Neural cell (in vitro differentiated cells): ENCODE results near the gene HIVEP3. TPM values are rescaled to one million over a fixed set of nuclear protein-coding genes. Genes with fewer than 3 reads are reported as not detected.

Source experiments
- H2AFZ ChIP-seq: fragments of 200-600, 300-800 bp; sonication (generic), shearing (Covaris generic); 2 replicates; pipeline ENCODE4 v1.6.0; 2014; ENCODE audit warnings: low read depth, mild to moderate bottlenecking, antibody characterized with exemption, low read length, moderate library complexity
- H3F3A ChIP-seq: fragments of 200-600 bp; shearing (Covaris generic); 2 replicates; pipeline ENCODE4 v1.6.1; 2016; ENCODE audit warnings: mild to moderate bottlenecking, moderate library complexity, mixed read lengths, antibody characterized with exemption, low read length; ENCODE audit not compliant: insufficient read depth, poor library complexity, severe bottlenecking
- H3K27ac ChIP-seq: fragments of 200-600, 300-800 bp; sonication (generic), shearing (Covaris generic); 2 replicates; pipeline ENCODE4 v1.5.1; 2014; ENCODE audit warnings: mild to moderate bottlenecking, low read length, moderate library complexity
- H3K27me3 ChIP-seq: fragments of 300-800, 200-600 bp; sonication (generic), shearing (Covaris generic); 2 replicates; pipeline ENCODE4 v1.6.0; 2014; ENCODE audit warnings: mild to moderate bottlenecking, low read depth, low read length, moderate library complexity; ENCODE audit not compliant: insufficient read depth
- H3K36me3 ChIP-seq: fragments of 300-800, 200-600 bp; sonication (generic), shearing (Covaris generic); 2 replicates; pipeline ENCODE4 v1.5.1; 2014; ENCODE audit warnings: mild to moderate bottlenecking, antibody characterized with exemption, low read length, moderate library complexity; ENCODE audit not compliant: insufficient read depth
- H3K4me2 ChIP-seq: fragments of 300-800, 200-600 bp; sonication (generic), shearing (Covaris generic); 2 replicates; pipeline ENCODE4 v1.6.0; 2014; ENCODE audit warnings: mild to moderate bottlenecking, low read length
- H3K4me3 ChIP-seq: fragments of 300-800, 200-600 bp; sonication (generic), shearing (Covaris generic); 2 replicates; pipeline ENCODE4 v1.5.1; 2014; ENCODE audit warnings: mild to moderate bottlenecking, low read length, moderate library complexity
- H3K79me2 ChIP-seq: fragments of 200-600 bp; shearing (Covaris generic); replicated peaks from 2 replicates; pipeline ENCODE4 v1.6.0; 2014; ENCODE audit warnings: mild to moderate bottlenecking, low read length, moderate library complexity; ENCODE audit not compliant: insufficient read depth
- H3K9ac ChIP-seq: fragments of 300-800, 200-600 bp; sonication (generic), shearing (Covaris generic); 2 replicates; pipeline ENCODE4 v1.6.1; 2016; ENCODE audit warnings: mild to moderate bottlenecking, low read length, mixed read lengths
- H3K9me2 ChIP-seq: fragments of 200-600 bp; shearing (Covaris generic); 2 replicates; pipeline ENCODE4 v1.6.1; 2016; ENCODE audit warnings: mild to moderate bottlenecking, low read length, mixed read lengths; ENCODE audit not compliant: insufficient read depth
- H3K9me3 ChIP-seq: fragments of 200-600, 300-800 bp; sonication (generic), shearing (Covaris generic); 2 replicates; pipeline ENCODE4 v1.6.1; 2016; ENCODE audit warnings: mild to moderate bottlenecking, mixed run types, low read length, moderate library complexity, mixed read lengths
- H4K20me1 ChIP-seq: fragments of 200-600 bp; shearing (Covaris generic); 2 replicates; pipeline ENCODE4 v1.6.1; 2016; ENCODE audit warnings: mild to moderate bottlenecking, mixed run types; ENCODE audit not compliant: insufficient read depth
- EP300 ChIP-seq: fragments of 450-650 bp; conservative IDR thresholded peaks from 2 replicates; pipeline ENCODE4 v1.6.1; 2014; ENCODE audit warnings: antibody characterized with exemption, mild to moderate bottlenecking, moderate library complexity; ENCODE audit not compliant: poor library complexity, severe bottlenecking
- EZH2 ChIP-seq: fragments of 200-600, 300-800 bp; shearing (Covaris generic), sonication (generic); IDR thresholded peaks from 2 replicates; pipeline ENCODE4 v1.6.1; 2014; ENCODE audit warnings: antibody characterized with exemption, low read length, borderline replicate concordance, mild to moderate bottlenecking; ENCODE audit not compliant: insufficient read depth, poor library complexity, severe bottlenecking
- MXI1 ChIP-seq: fragments of 450-650 bp; conservative IDR thresholded peaks from 2 replicates; pipeline ENCODE4 v1.6.1; 2014; ENCODE audit warnings: antibody characterized with exemption, mild to moderate bottlenecking; ENCODE audit not compliant: poor library complexity, severe bottlenecking
- POLR2AphosphoS5 ChIP-seq: IDR thresholded peaks from 2 replicates; pipeline ENCODE4 v1.6.1; 2012
- RAD21 ChIP-seq: fragments of 450-650 bp; conservative IDR thresholded peaks from 2 replicates; pipeline ENCODE4 v1.6.1; 2014; ENCODE audit warnings: antibody characterized with exemption, mild to moderate bottlenecking, moderate library complexity
- REST ChIP-seq: IDR thresholded peaks from 2 replicates; pipeline ENCODE4 v1.6.1; 2012; ENCODE audit warnings: borderline replicate concordance
- SMC3 ChIP-seq: fragments of 450-650 bp; conservative IDR thresholded peaks from 2 replicates; pipeline ENCODE4 v1.6.1; 2014; ENCODE audit warnings: antibody characterized with exemption, mild to moderate bottlenecking, moderate library complexity; ENCODE audit not compliant: poor library complexity
- TAF1 ChIP-seq: IDR thresholded peaks from 2 replicates; pipeline ENCODE4 v1.6.1; 2012; ENCODE audit warnings: low read depth
- polyA plus RNA-seq: library from polyadenylated mRNA; depleted of rRNA; stranded (reverse); fragments of >200 nt; gene quantifications from 2 replicates; pipeline ENCODE4 v1.2.3, GENCODE V29; 2014
- TF ChIP-seq, protein P1 (sequence below): fragments of 450-650 bp; IDR thresholded peaks from 2 replicates; pipeline ENCODE4 v1.5.1; 2014; ENCODE audit warnings: antibody characterized with exemption, mild to moderate bottlenecking, moderate library complexity; ENCODE audit not compliant: poor library complexity, severe bottlenecking

HIVEP3 gene
- polyA plus RNA-seq, 1 donor from 2014 or later = 2.6 TPM

- no peak for TF ChIP-seq TAF1
- TF ChIP-seq MXI1 = no peak
- no peak for TF ChIP-seq RAD21
- TF ChIP-seq, protein P1, sequence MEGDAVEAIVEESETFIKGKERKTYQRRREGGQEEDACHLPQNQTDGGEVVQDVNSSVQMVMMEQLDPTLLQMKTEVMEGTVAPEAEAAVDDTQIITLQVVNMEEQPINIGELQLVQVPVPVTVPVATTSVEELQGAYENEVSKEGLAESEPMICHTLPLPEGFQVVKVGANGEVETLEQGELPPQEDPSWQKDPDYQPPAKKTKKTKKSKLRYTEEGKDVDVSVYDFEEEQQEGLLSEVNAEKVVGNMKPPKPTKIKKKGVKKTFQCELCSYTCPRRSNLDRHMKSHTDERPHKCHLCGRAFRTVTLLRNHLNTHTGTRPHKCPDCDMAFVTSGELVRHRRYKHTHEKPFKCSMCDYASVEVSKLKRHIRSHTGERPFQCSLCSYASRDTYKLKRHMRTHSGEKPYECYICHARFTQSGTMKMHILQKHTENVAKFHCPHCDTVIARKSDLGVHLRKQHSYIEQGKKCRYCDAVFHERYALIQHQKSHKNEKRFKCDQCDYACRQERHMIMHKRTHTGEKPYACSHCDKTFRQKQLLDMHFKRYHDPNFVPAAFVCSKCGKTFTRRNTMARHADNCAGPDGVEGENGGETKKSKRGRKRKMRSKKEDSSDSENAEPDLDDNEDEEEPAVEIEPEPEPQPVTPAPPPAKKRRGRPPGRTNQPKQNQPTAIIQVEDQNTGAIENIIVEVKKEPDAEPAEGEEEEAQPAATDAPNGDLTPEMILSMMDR = no peak
- TF ChIP-seq EP300 = no peak
- TF ChIP-seq SMC3 = no peak
- TF ChIP-seq EZH2 = no peak
- no peak for TF ChIP-seq REST
- TF ChIP-seq POLR2AphosphoS5 = no peak
- H4K20me1 ChIP-seq = no peaks in the 10 kb centered on the region
- no peak overlapping the region for H2AFZ ChIP-seq
- no peak overlapping the region for H3K4me3 ChIP-seq
- no peaks in the 10 kb centered on the region for H3K9me2 ChIP-seq
- no peaks in the 10 kb centered on the region for H3K36me3 ChIP-seq
- H3K9me3 ChIP-seq = no peaks in the 10 kb centered on the region
- H3K27me3 ChIP-seq = no peaks in the 10 kb centered on the region
- no peaks in the 10 kb centered on the region for H3K79me2 ChIP-seq
- H3K27ac ChIP-seq = no peak overlapping the region
- H3K4me2 ChIP-seq = no peak overlapping the region
- no peaks in the 10 kb centered on the region for H3F3A ChIP-seq
- H3K9ac ChIP-seq = no peak overlapping the region
Observed at GRCh38 chr1:41637367-41637766, 281.4 kb downstream of the HIVEP3 start.

- H3F3A ChIP-seq = no peaks in the 10 kb centered on the region
- H3K9ac ChIP-seq = no peak overlapping the region
- H4K20me1 ChIP-seq = no peaks in the 10 kb centered on the region
- no peak overlapping the region for H2AFZ ChIP-seq
- no peak overlapping the region for H3K27ac ChIP-seq
- no peaks in the 10 kb centered on the region for H3K9me2 ChIP-seq
- H3K36me3 ChIP-seq = no peaks in the 10 kb centered on the region
- H3K4me2 ChIP-seq = no peak overlapping the region
- H3K27me3 ChIP-seq = no peaks in the 10 kb centered on the region
- no peak overlapping the region for H3K4me3 ChIP-seq
- TF ChIP-seq EZH2 (no peak), RAD21 (no peak), EP300 (no peak), POLR2AphosphoS5 (no peak), SMC3 (no peak), MXI1 (no peak), REST (no peak), TAF1 (no peak)
- TF ChIP-seq, protein P1 = no peak
- H3K79me2 ChIP-seq = no peaks in the 10 kb centered on the region
- H3K9me3 ChIP-seq = no peaks in the 10 kb centered on the region
Observed at GRCh38 chr1:41633764-41634163, 285.0 kb downstream of the HIVEP3 start.
